Cardiac septum (tissue), 1 donor: ENCODE measurements around the gene TRABD2B. TPM values are rescaled to one million over a fixed set of nuclear protein-coding genes. Genes with fewer than 3 reads are reported as not detected.

Experiments
- DNase-seq: peaks from one replicate; pipeline ENCODE4 v3.0.0-alpha.2; 2020; ENCODE audit warnings: low spot score
- intact Hi-C: fragments of 100-400 bp; cut with DNase I; formaldehyde crosslinking; loops from one replicate; pipeline ENCODE4 v1.14.0; 2022
- total RNA-seq: library from RNA; stranded (reverse); fragmentation: NEBNext Ultra II Directional; extraction: Animal tissue kit (Norgen Biotek cat#: 25700); gene quantifications from one replicate; pipeline ENCODE4 v1.2.1, GENCODE V29; 2021
- donor health status: DM: no; HTN: no; CAD: no.

Gene TRABD2B
- total RNA-seq, 1 donor from 2014 or later, result 3.4 TPM

DNA sequence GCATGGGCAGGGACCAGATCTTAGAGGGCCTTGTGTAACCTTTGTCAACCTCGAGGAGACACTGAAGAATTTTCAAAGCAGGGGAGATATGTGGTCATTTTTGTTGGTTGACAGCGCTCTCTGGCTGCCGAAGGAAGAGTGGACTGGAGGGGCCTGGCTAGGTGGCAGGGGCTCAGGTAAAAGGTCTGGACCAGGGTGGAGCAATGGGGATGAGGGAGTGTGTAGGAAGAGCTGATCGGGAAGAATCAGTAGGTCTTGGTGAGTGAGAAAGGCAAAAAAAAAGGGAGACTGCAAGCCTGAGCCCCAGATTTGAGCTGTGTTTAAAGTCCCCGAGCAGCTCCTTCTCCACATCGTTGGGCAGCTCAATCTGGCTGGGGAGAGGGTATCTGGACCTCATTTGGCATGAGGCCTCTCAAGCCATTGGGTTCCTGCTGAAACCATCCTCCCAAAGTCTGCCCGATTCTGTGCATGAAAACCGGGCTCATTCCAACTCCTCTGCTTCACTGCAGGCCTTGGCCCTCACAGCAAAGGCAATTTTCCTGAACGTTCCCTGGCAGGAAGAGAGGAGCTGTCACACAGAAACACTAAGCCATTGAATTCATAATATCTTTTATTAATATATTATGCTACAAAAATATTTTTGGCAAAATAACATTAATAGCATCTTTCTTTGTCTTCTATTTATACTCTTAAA is 237.1 kb downstream of the TRABD2B start:
- DNase-seq, result peak; percentile 6
- intact Hi-C loops, result loop anchor here (5.0 to 10.0 kb wide), 2 partner anchors 172 to 295 kb away; no protein-coding TSS in a partner anchor

DNA sequence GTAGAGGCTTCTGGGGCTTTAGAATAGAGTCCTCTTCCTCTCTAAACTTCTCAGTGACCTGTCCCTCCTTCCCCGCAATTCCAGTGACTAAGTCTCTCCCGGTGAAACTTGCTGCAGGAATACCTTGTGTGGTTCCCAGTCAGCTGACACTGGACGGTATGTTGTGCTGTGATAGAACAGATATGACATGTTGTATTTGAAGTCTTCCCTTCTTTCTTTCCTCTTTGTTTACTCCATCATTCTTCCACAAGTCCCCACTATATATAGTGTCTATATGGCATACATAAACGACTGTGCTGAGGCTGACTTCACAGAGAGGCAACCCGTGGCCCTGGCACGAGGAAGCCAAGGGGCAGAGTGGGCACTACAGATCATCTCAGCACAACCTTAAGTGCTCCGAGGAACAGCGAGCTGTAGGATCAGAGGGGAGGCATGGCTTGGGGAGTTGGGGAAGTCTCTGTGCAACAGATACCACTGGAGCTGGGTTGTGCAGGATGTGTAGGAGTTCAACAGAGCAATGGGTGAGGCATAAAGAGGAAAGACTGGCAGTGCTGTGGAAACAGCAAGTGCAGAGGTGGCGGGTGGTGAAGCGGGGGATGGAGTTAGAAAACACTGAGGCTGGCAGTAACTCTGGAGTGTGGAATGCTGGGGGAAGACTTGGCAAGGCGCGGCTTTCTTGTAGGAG is 237.8 kb downstream of the TRABD2B start:
- intact Hi-C loops, result loop anchor here (5.0 kb wide), 1 partner anchor 173 kb away; no protein-coding TSS in a partner anchor

DNA sequence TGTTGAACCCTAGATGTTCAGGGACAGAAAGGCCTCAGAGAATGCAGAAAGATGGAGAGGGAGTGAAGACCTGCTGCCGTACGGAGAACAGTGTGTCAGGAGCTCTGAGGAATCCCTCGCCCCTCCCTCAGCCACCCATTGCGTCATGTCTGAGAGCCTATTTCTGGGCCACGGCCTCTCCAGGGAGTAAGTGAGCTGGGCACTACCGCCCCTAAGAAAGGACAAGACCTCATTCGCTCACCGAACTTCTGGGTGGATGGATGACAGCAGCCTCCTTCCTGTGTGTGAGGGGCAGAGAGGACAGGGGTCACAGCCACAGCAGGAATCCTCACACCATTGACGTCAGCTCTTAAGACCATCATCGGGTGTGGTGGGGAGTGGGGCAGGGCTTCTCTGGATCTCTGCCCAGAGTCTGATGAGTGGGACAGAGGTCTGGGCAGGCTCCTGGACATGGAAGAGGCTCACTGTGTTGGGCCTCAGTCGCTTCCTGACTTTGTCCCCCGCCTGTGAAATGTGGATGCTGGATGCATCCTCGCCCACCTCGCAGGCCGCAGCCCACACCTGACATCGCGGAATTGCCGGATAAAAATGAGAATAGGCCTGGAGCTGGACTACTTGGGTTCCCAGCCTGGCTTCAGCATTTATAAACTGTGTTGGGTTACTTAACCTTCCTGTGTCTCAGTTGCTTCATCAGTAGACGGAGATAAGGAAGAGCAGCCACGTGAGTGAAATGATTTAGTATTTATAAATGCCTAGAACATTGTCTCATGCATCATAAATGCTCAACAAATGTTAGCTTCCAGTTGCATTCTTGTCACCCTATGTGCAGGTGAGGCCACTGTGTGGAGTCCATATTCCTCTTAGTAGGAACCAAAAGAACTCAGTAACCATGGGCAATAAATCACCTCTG is 238.6 kb downstream of the TRABD2B start:
- intact Hi-C loops, result loop anchor here (5.0 kb wide), 1 partner anchor 174 kb away; no protein-coding TSS in a partner anchor
- DNase-seq, result peak; percentile 75

More for the DNA sequence above, 237.8 kb downstream of the TRABD2B start:
- peak; percentile 33 for DNase-seq

DNA sequence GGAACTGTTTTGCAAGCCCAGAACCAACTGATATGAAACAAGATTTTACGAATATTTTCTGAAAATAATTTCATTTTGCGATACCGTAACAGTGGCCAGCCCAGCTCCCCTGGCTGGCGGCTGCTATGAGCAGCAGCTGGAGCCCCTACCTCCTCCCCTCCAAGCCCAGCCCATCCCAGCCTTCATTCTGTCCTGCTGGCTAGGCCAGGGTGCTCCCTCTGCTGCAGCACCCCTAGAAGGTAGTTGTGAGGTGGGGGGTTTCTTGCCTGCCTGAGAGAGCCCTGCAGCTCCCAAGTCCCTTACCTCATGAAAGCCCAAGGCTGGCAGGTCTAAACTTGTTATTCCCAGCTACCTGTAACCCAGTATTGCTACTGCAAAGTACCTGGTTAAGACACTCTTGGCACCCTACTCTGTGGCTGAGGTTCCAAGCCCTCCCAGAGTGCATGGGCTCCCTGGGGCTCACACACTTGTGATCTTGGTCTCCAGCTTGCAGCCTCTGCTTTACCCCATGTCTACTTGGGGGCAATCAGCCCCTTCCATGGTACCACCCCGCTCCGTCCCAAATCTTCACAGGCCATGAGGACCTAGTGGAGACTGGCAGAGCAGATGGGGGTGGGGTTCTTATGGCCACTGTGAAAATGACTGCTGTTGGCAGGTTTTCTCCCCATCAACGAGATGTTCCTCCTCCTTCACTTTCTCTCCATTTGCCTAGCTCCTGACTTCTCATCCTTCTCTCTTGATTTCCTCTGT is 239.8 kb downstream of the TRABD2B start:
- intact Hi-C loops, result loop anchor here (5.0 kb wide), 1 partner anchor 175 kb away; no protein-coding TSS in a partner anchor

DNA sequence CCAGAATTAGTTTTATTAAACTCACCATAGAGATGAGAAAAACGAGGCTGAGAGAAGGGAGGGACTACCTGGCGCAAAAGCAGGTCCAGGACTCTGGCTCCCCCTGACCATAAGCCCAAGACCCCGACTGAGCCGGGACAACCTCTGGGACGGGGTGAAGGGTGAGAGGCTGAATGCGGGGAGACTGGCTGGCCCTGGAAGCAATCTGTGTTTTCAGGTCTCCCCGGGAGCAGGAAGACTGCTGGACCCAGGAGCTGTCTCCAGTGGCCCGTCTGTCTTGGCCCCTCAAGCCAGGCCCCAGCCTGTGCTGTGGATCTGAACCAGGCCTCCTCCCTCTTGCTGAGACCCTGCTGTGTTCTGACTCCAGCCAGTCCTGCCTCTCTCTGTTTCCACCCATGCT is 240.8 kb downstream of the TRABD2B start:
- DNase-seq, result peak; percentile 68
- intact Hi-C loops, result loop anchor here (5.0 kb wide), 1 partner anchor 176 kb away; no protein-coding TSS in a partner anchor

More for the DNA sequence above, 239.8 kb downstream of the TRABD2B start:
- no peak for DNase-seq

DNA sequence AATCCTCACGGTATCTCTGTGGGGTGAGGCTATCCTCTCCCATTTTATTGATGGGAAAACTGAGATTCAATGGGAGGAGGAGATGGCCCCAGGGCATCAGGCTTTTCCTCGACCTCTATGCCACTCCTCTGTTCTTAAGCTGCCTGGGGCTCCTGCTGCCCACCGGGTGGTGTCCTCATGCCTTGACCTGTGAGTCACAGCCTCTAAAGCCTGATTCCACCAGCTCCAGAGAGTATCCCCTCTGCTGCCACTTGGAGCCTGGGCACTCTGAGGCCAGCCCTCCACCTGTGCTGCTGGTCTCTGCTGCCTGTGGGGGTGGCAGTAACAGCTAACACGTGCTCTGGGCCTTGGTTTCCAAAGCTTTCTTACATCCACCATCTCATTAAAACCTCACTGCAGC is 241.2 kb downstream of the TRABD2B start:
- peak; percentile 31 for DNase-seq
- intact Hi-C loops, result loop anchor here (5.0 kb wide), 1 partner anchor 176 kb away; no protein-coding TSS in a partner anchor

DNA sequence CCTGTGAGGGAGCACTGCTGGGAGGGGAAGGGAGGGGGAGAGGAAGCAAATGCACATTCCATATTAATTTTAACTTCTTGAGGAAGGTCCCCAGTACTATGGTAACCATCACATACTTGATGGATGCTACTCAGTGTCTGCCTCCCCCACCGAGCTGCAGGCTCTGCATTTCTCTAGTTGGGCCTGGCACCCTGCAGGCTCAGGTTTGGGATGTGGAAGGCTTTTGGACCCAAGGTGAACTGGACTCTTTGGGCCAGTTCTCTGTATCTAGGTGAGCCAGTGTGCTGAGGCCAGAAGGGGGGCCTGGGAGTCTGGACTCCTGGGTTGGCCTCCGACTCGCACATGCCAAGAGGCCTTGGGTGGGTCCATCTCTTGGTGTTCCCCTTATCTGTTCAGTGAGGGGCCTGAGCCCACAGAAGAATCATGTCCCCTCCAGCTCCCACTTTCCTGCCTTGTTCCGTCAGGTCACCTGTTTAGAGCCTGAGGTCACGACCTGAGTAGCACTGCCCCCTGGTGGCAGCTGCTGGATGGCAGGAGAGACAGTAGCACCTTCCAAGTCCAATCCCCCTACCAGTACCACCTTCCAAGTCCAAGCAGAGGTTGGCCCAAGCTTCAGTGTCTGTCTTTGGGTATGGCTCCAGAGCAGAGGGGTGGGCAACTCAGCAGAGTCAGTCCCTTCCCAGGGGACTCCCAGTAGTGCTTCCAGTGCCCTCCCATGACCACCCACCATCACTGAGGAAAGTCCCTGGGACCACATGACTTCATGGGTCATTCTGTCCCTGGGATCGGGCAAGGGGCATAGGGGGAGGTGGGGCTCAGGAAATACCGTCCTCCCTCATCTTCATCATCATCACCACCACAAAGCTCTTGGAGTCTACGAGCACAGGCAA is 241.8 kb downstream of the TRABD2B start:
- intact Hi-C loops, result loop anchor here (5.0 kb wide), 1 partner anchor 177 kb away; no protein-coding TSS in a partner anchor
- peak; percentile 75 for DNase-seq

DNA sequence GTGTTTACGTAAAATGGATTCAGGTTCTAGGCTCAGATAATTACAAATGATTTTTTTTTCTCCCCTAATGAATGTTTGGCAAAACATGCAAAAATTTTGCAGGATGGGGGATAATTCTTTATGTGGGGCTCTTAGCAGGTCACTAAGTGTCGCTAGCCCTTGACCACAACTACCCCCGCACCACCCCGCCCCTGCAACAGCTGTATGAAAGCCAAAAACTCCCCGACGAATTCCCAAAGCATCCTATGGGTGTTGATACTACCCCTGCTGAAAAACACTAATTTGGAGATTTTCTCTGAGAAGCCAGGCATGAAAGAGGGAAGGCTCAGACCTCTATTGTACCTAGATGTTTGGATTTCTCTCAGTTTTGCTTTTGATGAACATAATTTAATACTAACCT is 243.0 kb downstream of the TRABD2B start:
- peak; percentile 20 for DNase-seq
- intact Hi-C loops, result no loop called here

DNA sequence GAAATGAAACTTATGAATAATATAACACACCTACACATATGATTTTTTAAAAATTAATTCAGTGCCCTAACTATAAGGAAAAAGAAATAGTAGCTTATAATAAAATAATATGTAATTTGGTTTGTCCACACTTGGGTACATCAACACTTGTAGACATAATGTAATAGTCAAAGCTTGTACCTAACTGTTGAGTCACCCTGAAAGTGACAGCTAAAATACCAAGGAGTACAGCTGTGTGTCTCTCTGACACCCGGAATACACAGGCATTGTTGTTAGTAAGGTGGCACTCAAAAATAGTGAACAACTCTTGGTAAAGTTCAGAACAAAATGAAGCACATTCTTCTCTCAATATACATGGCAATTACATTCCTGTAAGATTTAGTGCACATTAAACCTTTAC is 243.4 kb downstream of the TRABD2B start:
- intact Hi-C loops, result no loop called here
- no peak for DNase-seq

DNA sequence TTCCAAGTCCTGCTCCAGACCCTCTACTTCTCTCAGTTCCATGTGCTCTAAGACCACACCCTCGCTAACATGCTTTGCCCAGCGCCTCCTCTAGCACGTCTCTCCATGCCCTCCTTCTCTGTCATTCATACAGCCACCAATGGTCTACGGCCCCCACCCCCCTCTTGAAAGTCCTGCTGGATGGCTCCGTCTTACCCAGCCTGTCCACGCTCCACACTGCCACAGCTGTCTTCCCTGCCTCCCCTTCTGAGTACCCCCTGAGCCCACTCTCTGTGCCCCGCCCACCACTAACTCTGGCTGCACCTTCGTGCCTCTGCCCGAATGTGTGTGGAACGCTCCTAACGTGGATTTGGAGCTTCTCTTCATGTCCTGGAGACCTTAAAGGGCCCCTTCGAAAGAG is 244.6 kb downstream of the TRABD2B start:
- DNase-seq, result peak; percentile 56
- intact Hi-C loops, result no loop called here

DNA sequence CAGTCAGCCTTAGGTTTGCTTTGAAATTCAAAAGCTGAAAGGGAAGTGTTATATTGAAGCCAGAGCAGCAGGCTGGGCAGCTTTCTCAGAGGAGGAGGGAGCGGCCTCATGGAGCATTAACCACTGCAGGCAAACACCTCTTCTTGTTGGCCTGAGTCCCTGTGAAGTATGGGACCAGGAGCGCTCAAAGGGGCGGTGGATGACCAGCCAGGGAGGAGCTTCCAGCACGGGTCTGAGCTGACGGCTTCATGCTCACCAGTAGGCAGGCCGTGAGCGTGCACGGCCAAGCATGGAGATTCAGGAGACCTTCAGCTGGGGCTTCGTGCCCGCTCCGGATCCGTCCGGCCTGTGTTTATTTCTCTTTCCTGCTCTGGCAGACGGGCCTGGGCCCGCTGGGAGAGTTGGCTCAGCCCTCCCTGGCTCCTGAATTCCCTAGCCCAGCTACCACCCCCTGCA is 245.2 kb downstream of the TRABD2B start:
- peak; percentile 71 for DNase-seq
- intact Hi-C loops, result no loop called here

DNA sequence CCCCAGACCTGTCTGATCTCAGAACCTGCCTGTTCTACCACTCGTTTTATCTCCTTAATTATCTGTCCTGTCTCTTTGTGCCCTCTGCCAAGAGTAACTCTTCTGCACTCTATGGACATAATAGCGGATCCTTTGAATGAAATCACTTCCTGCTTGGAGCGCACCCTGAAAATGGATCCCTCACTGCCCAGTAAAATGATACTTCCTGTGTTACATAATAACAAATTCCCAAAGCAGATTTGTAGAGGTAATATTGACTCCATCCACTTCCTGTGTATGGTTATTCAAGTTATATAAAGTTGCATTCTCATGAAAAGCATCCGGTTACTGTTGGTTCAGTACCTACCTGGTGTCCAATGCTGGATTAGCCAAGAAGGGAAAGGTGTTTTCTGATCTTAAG is 246.0 kb downstream of the TRABD2B start:
- intact Hi-C loops, result no loop called here
- no peak for DNase-seq

DNA sequence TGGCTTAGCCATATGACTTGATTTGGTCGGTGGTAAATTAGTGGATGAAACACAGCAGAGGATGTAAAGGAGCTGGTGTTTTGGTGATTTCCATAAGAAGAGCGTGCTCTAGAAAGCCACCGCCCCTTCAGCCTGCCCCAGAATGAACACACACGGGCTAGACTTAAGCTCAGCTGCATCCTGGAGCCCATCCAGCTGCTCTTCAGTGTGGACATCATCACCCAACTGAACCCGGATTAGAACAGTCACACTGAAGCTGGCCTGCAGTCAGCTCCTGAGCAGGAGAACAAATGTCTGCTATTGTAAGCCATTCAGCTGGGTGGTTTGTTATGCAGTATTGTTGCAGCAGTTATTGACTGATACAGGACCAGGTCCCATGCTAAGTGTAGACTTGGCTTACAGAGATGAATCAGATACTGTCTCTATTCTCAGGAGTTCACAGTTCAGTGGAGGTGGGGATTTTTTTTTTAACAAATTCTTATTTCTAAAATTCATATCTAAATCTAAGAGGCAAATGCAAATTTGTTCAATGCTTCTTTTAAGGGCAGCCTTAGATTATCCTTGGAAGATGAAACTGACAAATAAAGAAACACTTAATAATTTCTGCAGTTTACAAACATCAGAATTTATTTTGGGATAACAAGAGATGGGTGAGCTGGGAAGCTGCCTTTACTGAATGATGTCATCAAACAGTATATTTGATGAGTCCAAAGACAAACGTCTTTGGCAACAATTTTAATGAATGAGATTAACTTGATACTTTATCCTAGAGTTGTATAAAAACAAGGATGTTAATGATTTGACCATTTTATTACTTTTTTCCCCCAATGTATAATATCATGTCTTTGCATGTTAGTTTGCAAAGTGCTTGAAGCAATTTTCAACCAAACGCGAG is 251.2 kb downstream of the TRABD2B start:
- intact Hi-C loops, result no loop called here
- DNase-seq, result peak; percentile 33

DNA sequence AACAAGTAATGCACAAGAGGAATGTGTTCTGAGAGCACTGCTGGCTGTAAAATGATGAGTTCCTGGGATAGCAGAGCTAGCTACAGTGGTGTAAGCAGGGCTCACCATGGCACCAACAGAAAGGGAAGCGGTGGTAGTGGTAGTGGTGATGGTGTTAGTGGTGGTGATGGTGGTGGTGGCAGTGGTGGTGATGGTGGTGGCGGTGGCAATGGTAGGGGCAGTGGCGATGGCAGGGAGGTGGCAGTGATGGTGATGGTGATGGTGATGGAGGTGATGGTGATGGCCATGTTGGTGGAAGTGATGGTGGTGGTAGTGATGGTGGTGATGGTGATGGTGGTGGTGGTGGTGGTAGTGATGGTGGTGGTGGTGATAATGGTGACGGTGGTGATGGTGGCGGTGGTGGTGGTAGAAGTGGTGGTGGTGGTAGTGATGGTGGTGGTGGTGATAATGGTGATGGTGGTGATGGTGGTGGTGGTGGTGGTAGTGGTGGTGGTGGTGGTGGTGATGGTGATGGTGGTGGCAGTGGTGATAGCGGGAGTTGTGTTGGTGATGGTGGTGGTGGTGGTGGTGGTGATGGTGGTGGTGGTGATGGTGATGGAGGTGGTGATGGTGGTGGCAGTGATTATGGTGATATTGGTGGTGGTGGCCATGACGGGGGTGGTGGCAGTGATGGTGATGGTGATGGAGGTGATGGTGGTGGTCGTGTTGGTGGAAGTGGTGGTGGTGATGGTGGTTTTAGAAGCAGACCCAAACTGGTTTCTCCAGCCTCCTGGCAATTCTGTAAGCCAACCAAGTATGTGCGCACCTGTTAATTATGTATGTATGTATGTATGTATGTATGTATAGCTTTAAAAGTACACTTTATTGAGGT is 254.1 kb downstream of the TRABD2B start:
- intact Hi-C loops, result no loop called here
- peak; percentile 53 for DNase-seq

DNA sequence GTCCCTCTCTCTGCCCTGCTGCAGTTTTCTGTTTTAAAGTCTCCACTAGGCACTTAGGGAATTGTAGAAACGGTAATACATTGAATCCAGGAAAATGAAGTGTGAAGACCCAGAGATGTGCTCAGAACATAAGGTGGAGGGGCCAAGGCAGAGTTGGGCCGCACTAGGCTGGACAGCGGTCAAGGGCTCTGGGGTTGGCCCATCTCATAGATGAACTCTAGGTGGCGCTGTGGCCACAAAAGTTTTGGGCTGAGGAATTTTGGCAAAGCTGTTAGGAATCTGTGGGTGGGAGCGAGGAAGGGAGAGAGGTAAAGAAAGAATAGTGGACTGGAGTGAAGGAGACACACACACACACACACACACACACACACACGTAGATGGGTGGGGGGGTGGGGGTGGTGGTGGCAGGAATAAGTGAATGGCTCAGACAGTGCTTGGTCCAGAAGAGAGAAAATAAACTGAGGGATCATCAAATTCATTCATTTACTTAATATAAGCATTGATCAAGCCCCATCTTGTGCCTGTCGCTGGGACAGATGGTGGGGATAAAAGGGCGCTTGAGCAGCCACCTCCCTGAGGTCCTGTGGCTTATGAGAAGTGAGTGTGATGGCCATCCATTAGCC is 258.5 kb downstream of the TRABD2B start:
- peak; percentile 61 for DNase-seq
- intact Hi-C loops, result loop anchor here (5.0 kb wide), 4 partner anchors 194 to 464 kb away; partner anchors contain the start of gene TRABD2B
